GM20431 (cell line): ENCODE results near the gene CHST11.

ENCODE experiments used
- in situ Hi-C: fragments of 300-500 bp; cut with MseI, MboI; formaldehyde crosslinking; loops from one replicate; pipeline ENCODE4 v1.15.0; 2020; ENCODE audit warnings: low sequenced_read_pairs; ENCODE audit not compliant: unreplicated experiment

Gene CHST11

GRCh38 chr12:104473374-104473983, 16.7 kb downstream of the CHST11 start:
- in situ Hi-C loops = loop anchor here (25.0 kb wide), 1 partner anchor 189 kb away; no protein-coding TSS in a partner anchor

GRCh38 chr12:104475271-104475670, 18.5 kb downstream of the CHST11 start:
- in situ Hi-C loops = no loop called here

- in situ Hi-C loops = no loop called here
These were observed 21.0 kb downstream of the CHST11 start for GRCh38 chr12:104477510-104478390.

- in situ Hi-C loops = no loop called here
These were observed 21.8 kb downstream of the CHST11 start for GRCh38 chr12:104478396-104479122.

GRCh38 chr12:104479123-104479662, 22.4 kb downstream of the CHST11 start:
- in situ Hi-C loops = no loop called here

- in situ Hi-C loops = no loop called here
These were observed 23.3 kb downstream of the CHST11 start for GRCh38 chr12:104480012-104480411.

- in situ Hi-C loops = no loop called here
These were observed 24.2 kb downstream of the CHST11 start for GRCh38 chr12:104480826-104481440.

GRCh38 chr12:104482113-104482512, 25.4 kb downstream of the CHST11 start:
- in situ Hi-C loops = no loop called here

GRCh38 chr12:104482748-104483147, 26.0 kb downstream of the CHST11 start:
- in situ Hi-C loops = no loop called here

GRCh38 chr12:104484079-104484478, 27.3 kb downstream of the CHST11 start:
- in situ Hi-C loops = no loop called here

- in situ Hi-C loops = no loop called here
These were observed 29.1 kb downstream of the CHST11 start for GRCh38 chr12:104485651-104486362.

GRCh38 chr12:104486363-104486750, 29.6 kb downstream of the CHST11 start:
- in situ Hi-C loops = no loop called here

- in situ Hi-C loops = no loop called here
These were observed 30.4 kb downstream of the CHST11 start for GRCh38 chr12:104486943-104487819.

- in situ Hi-C loops = no loop called here
These were observed 31.6 kb downstream of the CHST11 start for GRCh38 chr12:104488374-104488773.

GRCh38 chr12:104490186-104490585, 33.4 kb downstream of the CHST11 start:
- in situ Hi-C loops = no loop called here

- in situ Hi-C loops = no loop called here
These were observed 34.1 kb downstream of the CHST11 start for GRCh38 chr12:104490850-104491249.

- in situ Hi-C loops = no loop called here
These were observed 36.7 kb downstream of the CHST11 start for GRCh38 chr12:104493496-104493895.

GRCh38 chr12:104494137-104494792, 37.5 kb downstream of the CHST11 start:
- in situ Hi-C loops = no loop called here
